SK-N-SH (cell line): ENCODE results near the gene CASP9. TPM values are rescaled to one million over a fixed set of nuclear protein-coding genes. Genes with fewer than 3 reads are reported as not detected.
"Not testable (repeated sequence)": the region's sequence is repeated elsewhere in the genome, so short reads cannot be mapped to it uniquely, and the experiment has no call there.

Source experiments
- CTCF ChIA-PET: fragments of 300-600, 350-600 bp; formaldehyde crosslinking; extraction: SDS; loops from one replicate; lab custom pipeline; 2021; lab: Yijun Ruan, JAX
- POLR2A ChIA-PET: fragments of 350-600 bp; sonication (Branson Sonifier 250); formaldehyde crosslinking; extraction: SDS; loops from one replicate; lab custom pipeline; 2020; ENCODE audit warnings: antibody characterized with exemption, inconsistent platforms; lab: Yijun Ruan, JAX
- DNase-seq: peaks from one replicate; pipeline ENCODE4 v3.0.0; 2012
- H2AFZ ChIP-seq: fragments of 200-600 bp; sonication (generic); 2 replicates; pipeline ENCODE4 v1.8.1; 2016; ENCODE audit warnings: antibody characterized with exemption, mild to moderate bottlenecking, low read depth
- H3F3A ChIP-seq: fragments of 200-600 bp; sonication (generic); replicated peaks from 2 replicates; pipeline ENCODE3; 2016; ENCODE audit warnings: antibody characterized with exemption, mild to moderate bottlenecking; ENCODE audit not compliant: insufficient read depth
- H3K27ac ChIP-seq, 2 experiments: fragments of 200-500 bp in 1 of 2; fragments of 200-600 bp in 1 of 2; sonication (Bioruptor generic) in 1 of 2; sonication (generic), shearing (Covaris generic) in 1 of 2; 2 replicates each; pipeline versions ENCODE4 v1.5.1 to v1.6.1; 2014 to 2016; ENCODE audit warnings: low read depth in 2 of 2, inconsistent platforms in 1 of 2, low read length in 1 of 2, mild to moderate bottlenecking in 1 of 2, mixed read lengths in 1 of 2
- H3K27me3 ChIP-seq: fragments of 200-600 bp; sonication (generic), shearing (Covaris generic); 2 replicates; pipeline ENCODE4 v1.6.1; 2016; ENCODE audit warnings: mixed run types; ENCODE audit not compliant: insufficient read depth
- H3K36me3 ChIP-seq, 2 experiments: fragments of 200-500 bp in 1 of 2; fragments of 200-600 bp in 1 of 2; sonication (Bioruptor generic) in 1 of 2; sonication (generic) in 1 of 2; replicated peaks in 1 of 2; 2 replicates each; pipeline versions ENCODE3 to v1.5.1; 2014 to 2016; ENCODE audit warnings: low read length in 1 of 2, mild to moderate bottlenecking in 1 of 2; ENCODE audit not compliant: insufficient read depth in 2 of 2, control insufficient read depth in 1 of 2
- H3K4me1 ChIP-seq, 2 experiments: fragments of 200-500 bp in 1 of 2; fragments of 200-600 bp in 1 of 2; sonication (Bioruptor generic) in 1 of 2; sonication (generic), shearing (Covaris generic) in 1 of 2; 2 replicates each; pipeline versions ENCODE4 v1.5.1 to v1.6.1; 2014 to 2016; ENCODE audit warnings: low read depth in 1 of 2, low read length in 1 of 2, mixed run types in 1 of 2; ENCODE audit not compliant: insufficient read depth in 2 of 2, control insufficient read depth in 1 of 2
- H3K4me2 ChIP-seq: fragments of 200-600 bp; sonication (generic), shearing (Covaris generic); 2 replicates; pipeline ENCODE4 v1.6.1; 2017; ENCODE audit warnings: mixed run types
- H3K4me3 ChIP-seq, 2 experiments: fragments of 200-500 bp in 1 of 2; fragments of 200-600 bp in 1 of 2; sonication (Bioruptor generic) in 1 of 2; sonication (generic), shearing (Covaris generic) in 1 of 2; 2 replicates each; pipeline versions ENCODE4 v1.5.1 to v1.8.1; 2014 to 2016; ENCODE audit warnings: low read depth in 2 of 2, inconsistent platforms in 1 of 2, low read length in 1 of 2, mild to moderate bottlenecking in 1 of 2, mixed read lengths in 1 of 2, moderate library complexity in 1 of 2
- H3K79me2 ChIP-seq: fragments of 200-600 bp; sonication (generic); 2 replicates; pipeline ENCODE4 v1.8.1; 2017; ENCODE audit warnings: mild to moderate bottlenecking; ENCODE audit not compliant: insufficient read depth
- H3K9ac ChIP-seq: fragments of 200-600 bp; sonication (generic); 2 replicates; pipeline ENCODE4 v1.6.1; 2017; ENCODE audit warnings: mixed run types
- H3K9me2 ChIP-seq: fragments of 200-600 bp; sonication (generic); 2 replicates; pipeline ENCODE4 v1.6.1; 2017; ENCODE audit warnings: mixed run types
- H3K9me3 ChIP-seq: fragments of 200-600 bp; sonication (generic); 2 replicates; pipeline ENCODE4 v1.6.1; 2017; ENCODE audit warnings: mixed run types, mild to moderate bottlenecking, moderate library complexity
- H4K20me1 ChIP-seq: fragments of 200-600 bp; sonication (generic); 2 replicates; pipeline ENCODE4 v1.6.1; 2017; ENCODE audit warnings: mild to moderate bottlenecking, mixed run types; ENCODE audit not compliant: insufficient read depth
- CHD2 ChIP-seq: fragments of 150-350 bp; IDR thresholded peaks from 2 replicates; pipeline ENCODE4 v1.6.1; 2018; ENCODE audit warnings: low read length; ENCODE audit not compliant: partially characterized antibody
- FOSL2 ChIP-seq: IDR thresholded peaks from 2 replicates; pipeline ENCODE4 v1.4.0; 2012; ENCODE audit warnings: low read depth, mild to moderate bottlenecking, moderate library complexity, borderline replicate concordance
- FOXM1 ChIP-seq: IDR thresholded peaks from 2 replicates; pipeline ENCODE4 v1.4.0; 2012; ENCODE audit warnings: low read depth, mild to moderate bottlenecking
- GATA2 ChIP-seq: sonication (generic); formaldehyde crosslinking; IDR thresholded peaks from 2 replicates; pipeline ENCODE4 v1.5.0; 2020; ENCODE audit warnings: mild to moderate bottlenecking, missing genetic modification reagents
- IRF3 ChIP-seq: fragments of 150-350 bp; IDR thresholded peaks from 2 replicates; pipeline ENCODE4 v1.6.1; 2016; ENCODE audit warnings: mild to moderate bottlenecking, low read depth, low read length
- JUND ChIP-seq: IDR thresholded peaks from 2 replicates; pipeline ENCODE4 v1.4.0; 2012
- MEF2A ChIP-seq: IDR thresholded peaks from 2 replicates; pipeline ENCODE4 v1.4.0; 2012; ENCODE audit warnings: low read depth, borderline replicate concordance
- MXI1 ChIP-seq: IDR thresholded peaks from 2 replicates; pipeline ENCODE4 v1.6.1; 2012; ENCODE audit warnings: mild to moderate bottlenecking, low read depth, low read length, improper control_type of control experiment
- RCOR1 ChIP-seq: fragments of 150-350 bp; IDR thresholded peaks from 2 replicates; pipeline ENCODE4 v1.6.1; 2017; ENCODE audit warnings: antibody characterized with exemption, low read length
- RFX5 ChIP-seq: IDR thresholded peaks from 2 replicates; pipeline ENCODE4 v1.6.1; 2012; ENCODE audit warnings: mild to moderate bottlenecking, improper control_type of control experiment, low read length
- TAF1 ChIP-seq: IDR thresholded peaks from 2 replicates; pipeline ENCODE4 v1.6.1; 2012; ENCODE audit warnings: low read depth, mild to moderate bottlenecking, low read length, moderate library complexity, borderline replicate concordance
- TCF12 ChIP-seq: IDR thresholded peaks from 2 replicates; pipeline ENCODE4 v1.4.0; 2012
- TEAD4 ChIP-seq: IDR thresholded peaks from 2 replicates; pipeline ENCODE4 v1.4.0; 2012; ENCODE audit warnings: mild to moderate bottlenecking, borderline replicate concordance; ENCODE audit not compliant: insufficient read depth
- WGBS: methylation state at CpG from one replicate; pipeline ENCODE4 v1.1.6; 2017; ENCODE audit warnings: low lambda C conversion rate; 5-methylcytosine and 5-hydroxymethylcytosine counted together
- polyA plus RNA-seq, 3 experiments: library from polyadenylated mRNA; depleted of rRNA; stranded (reverse); fragments of >200 nt; gene quantifications; 2 replicates each; pipeline ENCODE4 v1.2.3, GENCODE V29; 2012
- TF ChIP-seq, protein P1 (sequence below): IDR thresholded peaks from 2 replicates; pipeline ENCODE4; 2012
- TF ChIP-seq, protein P2 (sequence below): fragments of 150-350 bp; IDR thresholded peaks from 2 replicates; pipeline ENCODE4 v1.6.1; 2017; ENCODE audit warnings: antibody characterized with exemption, low read length, low read depth, borderline replicate concordance
- TF ChIP-seq, protein P3 (sequence below): fragments of 200-600 bp; sonication (generic); IDR thresholded peaks from 2 replicates; pipeline ENCODE4 v1.6.1; 2017; ENCODE audit warnings: antibody characterized with exemption, mild to moderate bottlenecking, moderate library complexity

The CASP9 gene
- polyA plus RNA-seq, 1 of the 3 experiments (the other 2 are of a cell fraction), result 16.9 TPM

DNA sequence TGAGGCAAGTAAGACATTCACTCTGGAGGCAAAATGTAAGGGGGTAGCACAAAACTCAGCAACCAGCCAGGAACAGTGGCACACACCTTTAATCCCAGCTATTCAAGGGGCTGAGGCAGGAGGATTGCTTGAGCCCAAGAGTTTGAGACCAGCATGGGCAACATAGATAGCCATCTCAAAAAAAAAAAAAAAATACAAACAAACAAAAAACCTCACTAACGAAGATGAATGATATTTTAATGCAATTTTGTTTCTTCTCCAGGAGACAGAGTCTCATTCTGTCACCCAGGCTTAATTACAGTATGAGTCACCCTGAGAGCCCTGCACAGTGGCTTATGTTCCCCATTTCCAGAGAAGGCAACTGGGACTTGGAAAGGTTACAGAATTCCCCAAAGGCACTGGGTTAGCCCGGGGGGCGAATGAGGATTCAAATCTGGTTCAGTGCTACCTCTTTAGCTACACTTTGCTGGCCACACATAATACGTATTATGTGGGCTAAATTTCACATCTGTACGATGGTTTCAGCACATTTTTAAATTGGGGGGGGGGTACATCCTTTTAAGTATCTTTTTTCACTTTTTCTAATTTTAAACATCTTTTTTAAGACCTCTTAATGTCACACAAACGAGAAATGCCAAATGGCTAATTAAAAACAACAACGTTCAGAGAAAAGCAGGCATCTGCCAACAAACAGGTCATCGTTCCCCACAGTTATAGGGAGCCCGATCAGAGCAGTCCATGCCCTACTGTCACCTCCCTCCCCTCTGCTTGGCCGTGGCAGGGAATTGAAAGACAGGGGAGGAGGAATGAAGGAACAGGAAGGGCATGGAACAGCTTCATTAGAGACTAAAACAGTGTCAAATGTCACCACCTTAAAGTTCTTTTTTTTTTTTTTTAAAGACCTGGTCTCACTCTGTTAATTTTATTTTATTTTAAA, 64.0 kb downstream of the CASP9 start:
- Histone ChIP-seq H3K4me3 (no peak overlapping the region), H3K4me2 (peak overlapping the region; percentile 24; the same call in 1 of the 2 replicates), H4K20me1 (no peaks in the 10 kb centered on the region), H3K9ac (no peak overlapping the region), H3K9me2 (no peaks in the 10 kb centered on the region), H3K36me3 (no peaks in the 10 kb centered on the region), H3K27ac (no peak overlapping the region), H3K79me2 (no peaks in the 10 kb centered on the region), H3K4me1 (peaks cover 5 to 8% of the 10 kb centered on the region in 2 experiments; a peak in 2 of 4 replicates), H3F3A (no peaks in the 10 kb centered on the region), H3K27me3 (no peaks in the 10 kb centered on the region), H3K9me3 (no peaks in the 10 kb centered on the region), H2AFZ (no peak overlapping the region)
- POLR2A ChIA-PET, result no interaction called here
- DNase-seq, result peak; percentile 60
- WGBS, result 21% methylated on average over 10 of the region's 10 CpGs
- TF ChIP-seq, protein P1, sequence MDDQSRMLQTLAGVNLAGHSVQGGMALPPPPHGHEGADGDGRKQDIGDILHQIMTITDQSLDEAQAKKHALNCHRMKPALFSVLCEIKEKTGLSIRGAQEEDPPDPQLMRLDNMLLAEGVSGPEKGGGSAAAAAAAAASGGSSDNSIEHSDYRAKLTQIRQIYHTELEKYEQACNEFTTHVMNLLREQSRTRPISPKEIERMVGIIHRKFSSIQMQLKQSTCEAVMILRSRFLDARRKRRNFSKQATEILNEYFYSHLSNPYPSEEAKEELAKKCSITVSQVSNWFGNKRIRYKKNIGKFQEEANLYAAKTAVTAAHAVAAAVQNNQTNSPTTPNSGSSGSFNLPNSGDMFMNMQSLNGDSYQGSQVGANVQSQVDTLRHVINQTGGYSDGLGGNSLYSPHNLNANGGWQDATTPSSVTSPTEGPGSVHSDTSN, result no peak
- TF ChIP-seq FOXM1 (no peak), GATA2 (CRISPR knock-in tag) (peak; percentile 59), JUND (no peak), MXI1 (no peak), CHD2 (no peak), TCF12 (no peak)
- TF ChIP-seq, protein P2, sequence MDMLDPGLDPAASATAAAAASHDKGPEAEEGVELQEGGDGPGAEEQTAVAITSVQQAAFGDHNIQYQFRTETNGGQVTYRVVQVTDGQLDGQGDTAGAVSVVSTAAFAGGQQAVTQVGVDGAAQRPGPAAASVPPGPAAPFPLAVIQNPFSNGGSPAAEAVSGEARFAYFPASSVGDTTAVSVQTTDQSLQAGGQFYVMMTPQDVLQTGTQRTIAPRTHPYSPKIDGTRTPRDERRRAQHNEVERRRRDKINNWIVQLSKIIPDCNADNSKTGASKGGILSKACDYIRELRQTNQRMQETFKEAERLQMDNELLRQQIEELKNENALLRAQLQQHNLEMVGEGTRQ, result no peak
- CTCF ChIA-PET, result interaction anchor here (0.9 kb wide), 1 partner anchor 40 kb away, joined by 3 read pairs; no protein-coding TSS in a partner anchor

DNA sequence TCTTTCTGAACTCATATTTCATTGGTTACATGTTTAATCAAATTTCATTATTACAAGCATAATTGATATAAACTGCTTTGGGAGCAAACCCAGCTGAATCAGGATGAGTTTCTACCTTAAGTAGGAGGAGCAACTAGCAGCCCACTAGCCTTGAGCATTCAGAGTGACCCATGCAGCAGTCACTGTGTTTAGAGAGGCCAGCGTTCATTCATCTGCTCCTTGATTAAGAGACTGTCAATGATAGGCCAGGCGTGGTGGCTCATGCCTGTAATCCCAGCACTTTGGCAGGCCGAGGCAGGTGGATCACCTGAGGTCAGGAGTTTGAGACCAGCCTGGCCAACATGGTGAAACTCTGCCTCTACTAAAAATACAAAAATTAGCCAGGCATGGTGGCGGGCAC, 65.6 kb downstream of the CASP9 start:
- CTCF ChIA-PET, H3F3A ChIP-seq, H3K4me3 ChIP-seq, H3K27me3 ChIP-seq, H3K79me2 ChIP-seq, H2AFZ ChIP-seq, H3K9ac ChIP-seq, H3K36me3 ChIP-seq, H3K27ac ChIP-seq, H3K9me2 ChIP-seq, H3K4me2 ChIP-seq, H3K9me3 ChIP-seq, DNase-seq, H4K20me1 ChIP-seq, H3K4me1 ChIP-seq: not testable (repeated sequence)
- 84% methylated on average over 4 of the region's 4 CpGs for WGBS
- POLR2A ChIA-PET, result interaction anchor here (0.6 kb wide), 1 partner anchor 67 kb away, joined by 3 read pairs; no protein-coding TSS in a partner anchor

DNA sequence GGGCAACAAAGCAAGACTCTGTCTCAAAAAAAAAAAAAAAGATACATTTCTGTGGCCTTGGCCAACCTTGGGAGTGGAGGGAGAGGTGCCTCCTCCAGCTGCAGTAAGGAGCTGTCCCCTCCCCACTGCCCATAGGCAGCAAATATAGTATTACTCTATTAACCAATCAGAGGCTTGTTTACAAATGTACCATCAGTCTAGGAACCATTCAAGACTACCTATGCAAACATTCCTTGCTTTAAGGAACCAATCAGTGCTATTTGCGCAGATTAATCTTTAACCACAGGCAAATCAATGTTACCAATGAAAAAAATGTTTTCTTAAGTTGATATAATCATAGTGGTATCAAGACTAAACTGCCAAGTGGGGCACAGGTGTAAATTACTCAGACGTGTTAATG, 66.4 kb downstream of the CASP9 start:
- no peaks in the 10 kb centered on the region for H3K9me3 ChIP-seq
- H2AFZ ChIP-seq, result no peak overlapping the region
- POLR2A ChIA-PET, result interaction anchor here (0.6 kb wide), 1 partner anchor 68 kb away, joined by 3 read pairs; no protein-coding TSS in a partner anchor
- H3K9me2 ChIP-seq, result no peaks in the 10 kb centered on the region
- H4K20me1 ChIP-seq, result no peaks in the 10 kb centered on the region
- CTCF ChIA-PET, result no interaction called here
- no peak for DNase-seq
- H3K4me1 ChIP-seq, result peaks cover 5 to 8% of the 10 kb centered on the region in 2 experiments; a peak in 2 of 4 replicates
- 90% methylated on average over 2 of the region's 2 CpGs for WGBS
- H3K27me3 ChIP-seq, result no peaks in the 10 kb centered on the region
- H3K4me2 ChIP-seq, result no peak overlapping the region
- no peak overlapping the region for H3K4me3 ChIP-seq
- no peaks in the 10 kb centered on the region for H3F3A ChIP-seq
- no peak overlapping the region for H3K9ac ChIP-seq
- H3K36me3 ChIP-seq, result no peaks in the 10 kb centered on the region
- no peaks in the 10 kb centered on the region for H3K79me2 ChIP-seq
- no peak overlapping the region for H3K27ac ChIP-seq
- TF ChIP-seq IRF3, result no peak
- TF ChIP-seq TCF12, result no peak
- TF ChIP-seq RFX5, result no peak
- TF ChIP-seq, protein P3, sequence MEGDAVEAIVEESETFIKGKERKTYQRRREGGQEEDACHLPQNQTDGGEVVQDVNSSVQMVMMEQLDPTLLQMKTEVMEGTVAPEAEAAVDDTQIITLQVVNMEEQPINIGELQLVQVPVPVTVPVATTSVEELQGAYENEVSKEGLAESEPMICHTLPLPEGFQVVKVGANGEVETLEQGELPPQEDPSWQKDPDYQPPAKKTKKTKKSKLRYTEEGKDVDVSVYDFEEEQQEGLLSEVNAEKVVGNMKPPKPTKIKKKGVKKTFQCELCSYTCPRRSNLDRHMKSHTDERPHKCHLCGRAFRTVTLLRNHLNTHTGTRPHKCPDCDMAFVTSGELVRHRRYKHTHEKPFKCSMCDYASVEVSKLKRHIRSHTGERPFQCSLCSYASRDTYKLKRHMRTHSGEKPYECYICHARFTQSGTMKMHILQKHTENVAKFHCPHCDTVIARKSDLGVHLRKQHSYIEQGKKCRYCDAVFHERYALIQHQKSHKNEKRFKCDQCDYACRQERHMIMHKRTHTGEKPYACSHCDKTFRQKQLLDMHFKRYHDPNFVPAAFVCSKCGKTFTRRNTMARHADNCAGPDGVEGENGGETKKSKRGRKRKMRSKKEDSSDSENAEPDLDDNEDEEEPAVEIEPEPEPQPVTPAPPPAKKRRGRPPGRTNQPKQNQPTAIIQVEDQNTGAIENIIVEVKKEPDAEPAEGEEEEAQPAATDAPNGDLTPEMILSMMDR, result no peak
- TF ChIP-seq RCOR1, result no peak
- no peak for TF ChIP-seq MEF2A
- no peak for TF ChIP-seq FOSL2
- no peak for TF ChIP-seq TEAD4
- TF ChIP-seq CHD2, result no peak
- TF ChIP-seq TAF1, result no peak
